Vagina (tissue), 2 donors: Measurements from ENCODE around the gene RFTN1. TPM values are rescaled to one million over a fixed set of nuclear protein-coding genes. Genes with fewer than 3 reads are reported as not detected.

ENCODE experiments used
- DNase-seq, 2 donors: peaks; one replicate each; pipeline ENCODE4 v3.0.0-alpha.2; 2017; ENCODE audit errors: extremely low spot score in 2 of 2
- H3K27ac ChIP-seq: fragments of 200-600 bp; sonication (generic); one replicate; pipeline ENCODE4 v1.5.1; 2019
- H3K27me3 ChIP-seq: fragments of 200-600 bp; sonication (generic); one replicate; pipeline ENCODE4 v1.5.1; 2019
- H3K36me3 ChIP-seq, 2 donors: fragments of 200-600 bp; sonication (generic); one replicate each; pipeline ENCODE4 v1.5.1; 2017 to 2019
- H3K4me1 ChIP-seq: fragments of 200-600 bp; sonication (generic); one replicate; pipeline ENCODE4 v1.5.1; 2019
- H3K4me3 ChIP-seq, 2 donors: fragments of 200-600 bp; sonication (generic); 1 replicate in 1 of 2; 2 replicates in 1 of 2; pipeline ENCODE4 v1.5.1; 2016 to 2019
- H3K9me3 ChIP-seq: fragments of 200-600 bp; sonication (generic); one replicate; pipeline ENCODE4 v1.5.1; 2019
- POLR2A ChIP-seq, 2 donors: fragments of 450-650 bp; IDR thresholded peaks; one replicate each; pipeline ENCODE4 v1.6.1; 2017; ENCODE audit warnings: antibody characterized with exemption in 2 of 2, mild to moderate bottlenecking in 2 of 2, moderate library complexity in 2 of 2
- POLR2AphosphoS5 ChIP-seq, 2 donors: sonication (generic); formaldehyde crosslinking; IDR thresholded peaks; one replicate each; pipeline ENCODE4 v1.9.0; 2017; ENCODE audit warnings: antibody characterized with exemption in 2 of 2, mild to moderate bottlenecking in 2 of 2, low read depth in 1 of 2; ENCODE audit not compliant: insufficient read depth in 1 of 2
- intact Hi-C: fragments of 100-400 bp; cut with DNase I; formaldehyde crosslinking; loops from one replicate; pipeline ENCODE4 v1.15.1; 2023
- total RNA-seq: library from RNA; depleted of rRNA; stranded (reverse); fragments of >200 nt; gene quantifications from one replicate; pipeline ENCODE4 v1.2.3, GENCODE V29; 2016
- TF ChIP-seq, protein P1 (sequence below), 3 experiments: fragments of 450-650 bp in 2 of 3; fragments of 200-600 bp in 1 of 3; sonication (generic) in 1 of 3; IDR thresholded peaks; one replicate each; pipeline ENCODE4 v1.5.1; 2017 to 2019; ENCODE audit warnings: antibody characterized with exemption in 3 of 3, mild to moderate bottlenecking in 2 of 3, moderate library complexity in 2 of 3

Gene RFTN1
- total RNA-seq, 1 donor from 2014 or later: 47.4 TPM

DNA sequence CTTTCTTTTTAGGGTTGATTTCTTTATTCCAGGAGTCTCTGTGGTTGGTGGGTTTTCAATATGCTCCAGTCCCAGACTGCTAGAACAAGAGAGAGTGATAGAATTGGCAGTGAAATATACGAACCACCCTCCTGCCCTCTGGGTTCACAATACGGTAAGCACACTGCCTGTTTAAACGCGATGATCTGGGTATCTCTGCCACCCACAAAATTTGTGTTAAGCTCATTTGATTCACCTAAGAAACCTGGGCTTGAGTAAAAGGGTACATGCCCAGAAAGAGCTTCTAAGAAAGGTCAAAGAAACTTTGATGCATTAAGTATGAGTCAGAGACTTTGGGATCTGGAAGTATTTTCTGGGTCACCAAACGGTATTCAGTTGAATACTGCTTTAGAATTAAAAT, 218.7 kb downstream of the RFTN1 start:
- Histone ChIP-seq H3K27me3 (no peaks in the 10 kb centered on the region), H3K36me3 (peaks cover 0 to 11% of the 10 kb centered on the region in 2 donors), H3K4me1 (no peaks in the 10 kb centered on the region), H3K9me3 (no peaks in the 10 kb centered on the region), H3K27ac (no peak overlapping the region), H3K4me3 (no peak overlapping the region)
- intact Hi-C loops: loop anchor here (5.0 kb wide), 1 partner anchor 257 kb away; no protein-coding TSS in a partner anchor
- no peak for DNase-seq
- no peak for TF ChIP-seq POLR2AphosphoS5 (IDR thresholded peaks at IDR 0.05; ENCODE audit: insufficient read depth in 1 of 2, low read depth in 1 of 2)
- TF ChIP-seq, protein P1, sequence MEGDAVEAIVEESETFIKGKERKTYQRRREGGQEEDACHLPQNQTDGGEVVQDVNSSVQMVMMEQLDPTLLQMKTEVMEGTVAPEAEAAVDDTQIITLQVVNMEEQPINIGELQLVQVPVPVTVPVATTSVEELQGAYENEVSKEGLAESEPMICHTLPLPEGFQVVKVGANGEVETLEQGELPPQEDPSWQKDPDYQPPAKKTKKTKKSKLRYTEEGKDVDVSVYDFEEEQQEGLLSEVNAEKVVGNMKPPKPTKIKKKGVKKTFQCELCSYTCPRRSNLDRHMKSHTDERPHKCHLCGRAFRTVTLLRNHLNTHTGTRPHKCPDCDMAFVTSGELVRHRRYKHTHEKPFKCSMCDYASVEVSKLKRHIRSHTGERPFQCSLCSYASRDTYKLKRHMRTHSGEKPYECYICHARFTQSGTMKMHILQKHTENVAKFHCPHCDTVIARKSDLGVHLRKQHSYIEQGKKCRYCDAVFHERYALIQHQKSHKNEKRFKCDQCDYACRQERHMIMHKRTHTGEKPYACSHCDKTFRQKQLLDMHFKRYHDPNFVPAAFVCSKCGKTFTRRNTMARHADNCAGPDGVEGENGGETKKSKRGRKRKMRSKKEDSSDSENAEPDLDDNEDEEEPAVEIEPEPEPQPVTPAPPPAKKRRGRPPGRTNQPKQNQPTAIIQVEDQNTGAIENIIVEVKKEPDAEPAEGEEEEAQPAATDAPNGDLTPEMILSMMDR (IDR thresholded peaks at IDR 0.05): no peak
- TF ChIP-seq POLR2A (IDR thresholded peaks at IDR 0.05): no peak

DNA sequence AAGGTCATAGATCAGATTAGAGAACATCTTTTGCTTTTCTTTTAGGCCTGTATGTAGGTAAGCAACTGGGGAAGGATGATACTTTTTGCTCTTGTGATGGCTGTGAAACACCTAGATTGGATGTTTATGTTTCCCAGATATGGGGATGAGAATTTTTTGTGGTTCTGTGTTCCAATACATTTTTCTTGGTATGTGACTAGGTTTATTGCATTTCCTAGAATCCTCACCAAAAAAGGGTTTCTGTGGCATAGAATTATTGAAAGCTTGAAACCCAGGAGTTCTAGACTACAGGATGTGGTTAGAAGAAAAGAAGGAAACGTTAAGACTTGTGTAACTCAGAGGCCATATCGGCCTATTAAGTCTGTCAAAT, 222.7 kb downstream of the RFTN1 start:
- H3K9me3 ChIP-seq: no peaks in the 10 kb centered on the region
- no peak for TF ChIP-seq POLR2A (IDR thresholded peaks at IDR 0.05)
- TF ChIP-seq POLR2AphosphoS5 (IDR thresholded peaks at IDR 0.05; ENCODE audit: insufficient read depth in 1 of 2, low read depth in 1 of 2): no peak
- TF ChIP-seq, protein P1 (IDR thresholded peaks at IDR 0.05): no peak
- no peaks in the 10 kb centered on the region for H3K4me1 ChIP-seq
- no peak overlapping the region for H3K4me3 ChIP-seq
- DNase-seq: no peak
- peaks cover 0 to 13% of the 10 kb centered on the region in 2 donors for H3K36me3 ChIP-seq
- H3K27ac ChIP-seq: no peak overlapping the region
- intact Hi-C loops: loop anchor here (5.0 kb wide), 1 partner anchor 261 kb away; no protein-coding TSS in a partner anchor
- H3K27me3 ChIP-seq: no peaks in the 10 kb centered on the region

DNA sequence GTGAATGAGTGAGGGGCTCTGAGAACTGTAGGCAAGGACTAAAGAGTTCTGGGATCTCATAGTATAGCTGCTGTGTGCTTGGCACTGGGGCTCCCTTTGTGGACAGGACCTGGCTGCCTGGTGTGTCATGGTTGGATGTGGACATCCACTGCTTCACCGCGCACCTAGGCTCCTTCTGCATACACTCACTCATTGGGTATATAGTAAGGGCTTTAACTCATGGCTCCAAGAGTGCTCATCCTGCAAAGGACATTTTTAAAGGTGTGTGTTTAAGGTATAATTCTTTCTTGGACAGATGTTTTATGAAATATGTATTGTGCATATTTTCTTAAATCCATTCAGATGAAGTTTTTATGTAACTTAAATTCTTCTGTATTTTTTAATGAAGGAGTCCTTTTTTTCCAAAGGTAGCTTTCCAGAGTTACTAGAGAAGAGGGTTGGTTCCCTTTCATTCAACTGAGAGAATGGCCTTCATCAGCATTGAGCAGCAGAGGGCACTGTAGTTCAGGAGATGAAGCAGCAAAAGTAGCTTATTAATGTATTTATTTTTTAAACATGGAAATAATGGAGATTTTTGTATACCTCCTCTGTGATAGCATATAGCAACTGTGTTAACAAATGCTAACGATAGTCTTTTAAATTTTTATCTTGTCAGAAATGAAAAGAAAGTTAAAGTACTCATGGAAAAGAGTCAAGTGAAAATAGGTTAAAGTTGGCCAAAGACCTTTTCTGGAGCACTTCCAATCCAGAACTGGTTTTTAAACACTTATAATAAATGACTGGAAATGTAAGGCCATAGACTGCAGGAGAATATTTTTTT, 223.3 kb downstream of the RFTN1 start:
- DNase-seq: no peak
- intact Hi-C loops: loop anchor here (5.0 kb wide), 1 partner anchor 262 kb away; no protein-coding TSS in a partner anchor
- Histone ChIP-seq H3K27me3 (no peaks in the 10 kb centered on the region), H3K9me3 (no peaks in the 10 kb centered on the region), H3K4me1 (no peaks in the 10 kb centered on the region), H3K36me3 (peaks cover 0 to 11% of the 10 kb centered on the region in 2 donors), H3K4me3 (no peak overlapping the region), H3K27ac (no peak overlapping the region)
- TF ChIP-seq, protein P1 (IDR thresholded peaks at IDR 0.05): peak; percentile 44 to 92 (median 77)
- no peak for TF ChIP-seq POLR2A (IDR thresholded peaks at IDR 0.05)

DNA sequence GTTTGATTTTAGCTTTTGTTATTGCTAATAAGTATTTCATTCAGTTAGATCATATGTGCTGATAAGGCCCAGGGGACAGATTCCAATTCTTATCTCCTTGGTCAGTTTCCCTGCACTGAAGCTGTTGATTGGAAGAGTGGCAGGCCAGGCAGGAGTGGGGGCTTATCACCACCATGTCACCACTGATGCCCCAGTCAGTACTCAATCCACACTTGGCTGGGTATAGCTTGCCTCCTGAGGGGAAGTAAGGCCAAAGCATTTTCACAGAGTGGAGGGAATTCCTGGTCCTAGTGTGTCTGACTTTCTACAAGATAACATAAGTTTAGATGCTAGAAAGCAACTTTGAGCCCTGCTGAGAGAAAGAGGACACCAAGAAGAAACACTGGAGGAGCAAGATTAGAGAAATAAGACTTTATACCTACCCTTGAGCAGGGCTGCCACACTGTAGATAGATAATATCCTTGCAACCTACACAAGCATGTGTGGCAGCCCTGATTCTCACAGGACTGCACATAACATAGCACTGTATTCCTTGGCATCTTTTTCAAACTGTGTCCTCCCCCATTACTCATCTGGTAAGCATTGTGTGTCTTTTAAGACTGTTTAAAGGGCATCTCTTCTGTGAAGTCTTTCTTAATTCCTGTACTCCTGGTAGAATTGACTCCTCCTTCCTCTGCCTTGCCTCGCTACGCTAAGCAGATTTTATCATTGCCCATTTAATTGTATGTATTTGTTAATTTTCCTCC, 224.2 kb downstream of the RFTN1 start:
- Histone ChIP-seq H3K4me3 (no peak overlapping the region), H3K27ac (no peak overlapping the region), H3K9me3 (no peaks in the 10 kb centered on the region), H3K27me3 (no peaks in the 10 kb centered on the region), H3K4me1 (no peaks in the 10 kb centered on the region), H3K36me3 (peaks cover 0 to 7% of the 10 kb centered on the region in 2 donors)
- no peak for TF ChIP-seq POLR2A (IDR thresholded peaks at IDR 0.05)
- no peak for TF ChIP-seq POLR2AphosphoS5 (IDR thresholded peaks at IDR 0.05; ENCODE audit: insufficient read depth in 1 of 2, low read depth in 1 of 2)
- TF ChIP-seq, protein P1 (IDR thresholded peaks at IDR 0.05): no peak
- intact Hi-C loops: no loop called here
- no peak for DNase-seq
